HG03060 (cell line): ENCODE measurements around the gene CIB1.

Experiments
- ATAC-seq: cut with Tn5 transposase; IDR thresholded peaks from one replicate; pipeline ENCODE4 v1.9.1; 2021; ENCODE audit warnings: low read depth, moderate number of reproducible peaks; ENCODE audit not compliant: unreplicated experiment

Gene CIB1

GRCh38 chr15:90219421-90220141 is 14.2 kb downstream of the CIB1 start:
- no peak for ATAC-seq

GRCh38 chr15:90217671-90218394 is 15.9 kb downstream of the CIB1 start:
- ATAC-seq: no peak

- no peak for ATAC-seq
Measured at GRCh38 chr15:90214553-90215196, 19.1 kb downstream of the CIB1 start.

- no peak for ATAC-seq
Measured at GRCh38 chr15:90213818-90214204, 19.9 kb downstream of the CIB1 start.

GRCh38 chr15:90213122-90213817 is 20.5 kb downstream of the CIB1 start:
- ATAC-seq: no peak

- ATAC-seq: no peak
Measured at GRCh38 chr15:90212221-90213098, 21.3 kb downstream of the CIB1 start.

- ATAC-seq: no peak
Measured at GRCh38 chr15:90211440-90212143, 22.1 kb downstream of the CIB1 start.

GRCh38 chr15:90211009-90211408 is 22.7 kb downstream of the CIB1 start:
- no peak for ATAC-seq

GRCh38 chr15:90210593-90210992 is 23.1 kb downstream of the CIB1 start:
- ATAC-seq: no peak

- no peak for ATAC-seq
Measured at GRCh38 chr15:90209591-90209990, 24.1 kb downstream of the CIB1 start.

- ATAC-seq: no peak
Measured at GRCh38 chr15:90208356-90208755, 25.4 kb downstream of the CIB1 start.

- ATAC-seq: no peak
Measured at GRCh38 chr15:90207252-90207651, 26.5 kb downstream of the CIB1 start.

GRCh38 chr15:90205886-90206285 is 27.9 kb downstream of the CIB1 start:
- no peak for ATAC-seq

- ATAC-seq: no peak
Measured at GRCh38 chr15:90205050-90205848, 28.5 kb downstream of the CIB1 start.

GRCh38 chr15:90203922-90204321 is 29.8 kb downstream of the CIB1 start:
- no peak for ATAC-seq

GRCh38 chr15:90203473-90203872 is 30.3 kb downstream of the CIB1 start:
- ATAC-seq: no peak

GRCh38 chr15:90202929-90203328 is 30.8 kb downstream of the CIB1 start:
- ATAC-seq: no peak

- no peak for ATAC-seq
Measured at GRCh38 chr15:90201944-90202375, 31.8 kb downstream of the CIB1 start.
